T-cell (primary cell): Measurements from ENCODE around the gene RPN2. TPM values are rescaled to one million over a fixed set of nuclear protein-coding genes. Genes with fewer than 3 reads are reported as not detected.

Experiments used
- ATAC-seq, 4 experiments: fragments of 200-7000 bp in 3 of 4; fragments of 150-1000 bp in 1 of 4; cut with Tn5 transposase; replicated peaks in 1 of 4; 1 replicate in 3 of 4; 2 replicates in 1 of 4; pipeline ENCODE4 v1.10.0; 2021; ENCODE audit warnings: moderate library complexity in 3 of 4, mild to moderate bottlenecking in 2 of 4, moderate number of reproducible peaks in 1 of 4
- CTCF ChIA-PET, 2 donors: fragments of 300-600 bp; sonication (Branson Sonifier 250); formaldehyde crosslinking; loops; one replicate each; lab custom pipeline; 2022; ENCODE audit warnings: antibody characterized with exemption in 2 of 2; lab: Charles Lee
- POLR2A ChIA-PET, 2 donors: fragments of 300-600 bp; sonication (Branson Sonifier 250); formaldehyde crosslinking; loops; one replicate each; lab custom pipeline; 2022; ENCODE audit warnings: antibody characterized with exemption in 2 of 2; lab: Charles Lee
- DNase-seq, 35 experiments: peaks; one replicate each; pipeline versions ENCODE4 v3.0.0 to v3.0.0-alpha.2; 2013 to 2023
- H3K27ac ChIP-seq: one replicate; pipeline ENCODE4 v1.5.1; 2013; ENCODE audit warnings: low read length
- H3K27me3 ChIP-seq, 2 experiments: replicated peaks in 1 of 2; 1 replicate in 1 of 2; 2 replicates in 1 of 2; pipeline versions ENCODE4 v1.6.1 to v1.7.0; 2013; ENCODE audit warnings: low read length in 1 of 2, mixed read lengths in 1 of 2; ENCODE audit not compliant: control insufficient read depth in 2 of 2, insufficient read depth in 2 of 2; ENCODE audit errors: extremely low read depth in 1 of 2
- H3K36me3 ChIP-seq, 2 donors: 1 replicate in 1 of 2; 2 replicates in 1 of 2; pipeline versions ENCODE4 v1.6.1 to v1.7.0; 2013; ENCODE audit warnings: low read length in 1 of 2; ENCODE audit not compliant: control insufficient read depth in 2 of 2, insufficient read depth in 1 of 2; ENCODE audit errors: extremely low read depth in 1 of 2
- H3K4me1 ChIP-seq, 2 experiments: 1 replicate in 1 of 2; 2 replicates in 1 of 2; pipeline versions ENCODE4 v1.6.1 to v1.7.0; 2013; ENCODE audit warnings: low read length in 2 of 2, mixed read lengths in 1 of 2; ENCODE audit not compliant: insufficient read depth in 2 of 2, control insufficient read depth in 1 of 2; ENCODE audit errors: extremely low read depth in 1 of 2
- H3K4me3 ChIP-seq, 2 donors: 1 replicate in 1 of 2; 2 replicates in 1 of 2; pipeline versions ENCODE4 v1.5.1 to v1.7.0; 2013; ENCODE audit warnings: mild to moderate bottlenecking in 2 of 2, low read length in 1 of 2, moderate library complexity in 1 of 2; ENCODE audit not compliant: control insufficient read depth in 1 of 2; ENCODE audit errors: extremely low read depth in 1 of 2
- H3K9me3 ChIP-seq: 2 replicates; pipeline ENCODE4 v1.7.0; 2013
- H3K27ac Mint-ChIP-seq, 2 donors: one replicate each; pipeline ENCODE4 v1.8.0; 2020 to 2021; ENCODE audit warnings: mild to moderate bottlenecking in 2 of 2, mixed read lengths in 2 of 2
- H3K27me3 Mint-ChIP-seq, 2 donors: one replicate each; pipeline ENCODE4 v1.8.0; 2021 to 2022; ENCODE audit warnings: mixed read lengths in 2 of 2
- H3K36me3 Mint-ChIP-seq: one replicate; pipeline ENCODE4 v1.8.0; 2021; ENCODE audit warnings: mixed read lengths
- H3K4me1 Mint-ChIP-seq, 3 donors: one replicate each; pipeline ENCODE4 v1.8.0; 2020 to 2022; ENCODE audit warnings: mixed read lengths in 3 of 3, mild to moderate bottlenecking in 1 of 3
- H3K4me3 Mint-ChIP-seq, 3 donors: one replicate each; pipeline ENCODE4 v1.8.0; 2020 to 2022; ENCODE audit warnings: mild to moderate bottlenecking in 3 of 3, mixed read lengths in 3 of 3, moderate library complexity in 3 of 3
- H3K9me3 Mint-ChIP-seq, 3 donors: one replicate each; pipeline ENCODE4 v1.8.0; 2020 to 2022; ENCODE audit warnings: mixed read lengths in 3 of 3
- WGBS: methylation state at CpG from one replicate; pipeline ENCODE4 v1.1.5; 2013; ENCODE audit warnings: missing lambda C conversion rate; ENCODE audit not compliant: insufficient coverage; 5-methylcytosine and 5-hydroxymethylcytosine counted together
- total RNA-seq, 35 experiments: library from RNA in 6 of 35; stranded (reverse) in 6 of 35; fragments of 120-200 nt in 1 of 35; gene quantifications; one replicate each; pipeline versions ENCODE4 v1.2.1 to v1.2.4 and lab custom pipeline; 2013 to 2026

Gene RPN2
- total RNA-seq, 5 donors from 2014 or later (not counting 1 experiment from before 2014, with no cell fraction given), result 88.8 to 130 (median 121) TPM

GRCh38 chr20:37259865-37260264, 80.7 kb downstream of the RPN2 start:
- H3K27ac ChIP-seq, result no peak overlapping the region
- no peaks in the 10 kb centered on the region for H3K36me3 Mint-ChIP-seq
- no peak for DNase-seq
- H3K9me3 ChIP-seq, result no peaks in the 10 kb centered on the region
- peaks cover 18 to 20% of the 10 kb centered on the region in 2 donors for H3K27me3 Mint-ChIP-seq
- ChIA-PET CTCF (interaction anchor here in 1 of 2 donors (1.3 kb wide), 1 partner anchor 62 kb away, joined by 4 read pairs; no protein-coding TSS in a partner anchor), POLR2A (interaction anchor here in 1 of 2 donors (0.6 kb wide), 1 partner anchor 29 kb away, joined by 4 read pairs; no protein-coding TSS in a partner anchor)
- H3K9me3 Mint-ChIP-seq, result no peaks in the 10 kb centered on the region
- no CpG with 5 or more reads among the region's 3 CpGs for WGBS
- H3K27me3 ChIP-seq, result peaks cover 0 to 26% of the 10 kb centered on the region in 2 experiments
- no peaks in the 10 kb centered on the region for H3K4me1 ChIP-seq
- ATAC-seq, result no peak
- H3K4me1 Mint-ChIP-seq, result no peaks in the 10 kb centered on the region
- H3K27ac Mint-ChIP-seq, result no peak overlapping the region
- no peak overlapping the region for H3K4me3 Mint-ChIP-seq
- H3K4me3 ChIP-seq, result no peak overlapping the region
- no peaks in the 10 kb centered on the region for H3K36me3 ChIP-seq

GRCh38 chr20:37260923-37261322, 81.8 kb downstream of the RPN2 start:
- no peak for DNase-seq
- H3K27me3 ChIP-seq, result peaks cover 0 to 26% of the 10 kb centered on the region in 2 experiments
- Mint-ChIP-seq H3K36me3 (no peaks in the 10 kb centered on the region), H3K27ac (no peak overlapping the region), H3K4me1 (no peaks in the 10 kb centered on the region), H3K27me3 (peaks cover 17 to 18% of the 10 kb centered on the region in 2 donors), H3K4me3 (no peak overlapping the region), H3K9me3 (no peaks in the 10 kb centered on the region)
- WGBS, result 88% methylated on average over 3 of the region's 4 CpGs
- no peaks in the 10 kb centered on the region for H3K9me3 ChIP-seq
- no peak overlapping the region for H3K27ac ChIP-seq
- H3K4me1 ChIP-seq, result no peaks in the 10 kb centered on the region
- ChIA-PET POLR2A (no interaction called here), CTCF (interaction anchor here in 1 of 2 donors (1.3 kb wide), 1 partner anchor 61 kb away, joined by 4 read pairs; no protein-coding TSS in a partner anchor)
- no peak overlapping the region for H3K4me3 ChIP-seq
- ATAC-seq, result no peak
- H3K36me3 ChIP-seq, result no peaks in the 10 kb centered on the region

DNA sequence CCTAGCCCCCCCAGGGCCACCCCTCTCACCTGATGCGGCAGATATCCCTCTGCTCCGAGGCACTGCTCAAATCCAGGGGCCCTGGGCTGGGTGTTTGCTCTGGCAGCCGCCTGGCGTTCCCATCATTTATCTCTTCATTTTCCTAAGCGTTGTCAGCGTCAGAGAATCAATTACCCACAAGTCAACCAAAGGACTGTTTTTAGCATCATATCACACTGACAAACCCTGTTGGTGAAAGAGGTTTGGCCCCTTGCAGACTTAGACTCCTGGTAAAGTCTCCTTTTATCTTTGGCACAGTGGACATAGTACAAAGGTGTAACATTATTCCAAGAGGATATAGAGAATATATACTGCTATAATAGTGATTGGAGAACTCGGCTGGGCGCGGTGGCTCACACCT, 82.6 kb downstream of the RPN2 start, which contains the start of gene GHRH:
Gene GHRH (minus strand): TSS at position 101 of the 400 bp plus-strand sequence. CDS start 4,925 bp downstream, outside the sequence.
- Histone ChIP-seq H3K27me3 (peaks cover 0 to 20% of the 10 kb centered on the region in 2 experiments), H3K4me1 (no peaks in the 10 kb centered on the region), H3K27ac (no peak within 1 kb of the TSS), H3K4me3 (no peak within 1 kb of the TSS), H3K36me3 (no peaks in the 10 kb centered on the region), H3K9me3 (no peaks in the 10 kb centered on the region)
- no peak for DNase-seq
- no peaks in the 10 kb centered on the region for H3K4me1 Mint-ChIP-seq
- H3K27me3 Mint-ChIP-seq, result peaks cover 18% of the 10 kb centered on the region in 2 donors
- no peaks in the 10 kb centered on the region for H3K9me3 Mint-ChIP-seq
- H3K4me3 Mint-ChIP-seq, result no peak within 1 kb of the TSS
- H3K36me3 Mint-ChIP-seq, result no peaks in the 10 kb centered on the region
- POLR2A ChIA-PET, result no interaction called here
- no peak for ATAC-seq
- CTCF ChIA-PET, result no interaction called here
- no peak within 1 kb of the TSS for H3K27ac Mint-ChIP-seq
- 100% methylated on average over 3 of the region's 9 CpGs for WGBS

DNA sequence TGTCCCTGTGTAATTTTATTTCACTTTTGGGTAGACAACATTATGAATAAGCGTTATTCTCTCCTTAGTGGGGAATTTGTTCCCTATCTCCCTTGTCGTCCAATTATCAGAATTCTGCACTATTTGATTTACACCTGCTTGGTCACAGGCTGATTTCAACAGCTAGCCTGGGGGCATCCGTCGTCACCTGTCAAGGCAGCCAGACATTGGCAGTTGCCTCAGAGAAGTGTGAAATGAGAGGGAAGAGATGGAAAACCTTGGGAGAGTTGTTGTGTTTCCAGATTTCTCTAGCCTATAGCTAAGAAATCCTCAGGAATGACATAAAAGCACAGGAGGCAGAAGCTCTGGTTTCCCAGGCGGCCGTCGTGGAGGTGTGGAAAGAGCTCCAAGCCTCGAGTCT, 83.4 kb downstream of the RPN2 start:
- no peak for DNase-seq
- CTCF ChIA-PET, result no interaction called here
- 97% methylated on average over 6 of the region's 8 CpGs for WGBS

DNA sequence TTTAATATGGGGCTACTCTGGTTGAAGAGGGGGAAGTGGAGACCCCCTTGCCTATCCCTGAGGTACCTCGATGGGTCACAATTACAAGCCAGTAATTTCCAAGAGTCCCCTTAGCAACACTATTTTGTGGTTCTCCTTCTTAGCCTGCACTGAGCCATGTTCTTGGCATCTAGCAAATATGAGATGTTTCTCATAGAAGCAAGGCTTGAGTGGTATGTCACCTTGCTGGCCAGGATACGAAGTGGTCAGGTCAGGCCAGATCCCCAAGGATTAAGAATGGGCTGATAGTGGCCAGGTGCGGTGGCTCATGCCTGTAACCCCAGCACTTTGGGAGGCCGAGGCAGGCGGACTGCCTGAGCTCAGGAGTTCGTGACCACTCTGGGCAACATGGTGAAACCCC, 84.6 kb downstream of the RPN2 start:
- no peak overlapping the region for H3K27ac Mint-ChIP-seq

More for the DNA sequence above, 83.4 kb downstream of the RPN2 start:
- Histone ChIP-seq H3K9me3 (no peaks in the 10 kb centered on the region), H3K4me3 (no peak overlapping the region), H3K27ac (no peak overlapping the region), H3K4me1 (no peaks in the 10 kb centered on the region), H3K27me3 (peaks cover 0 to 16% of the 10 kb centered on the region in 2 experiments), H3K36me3 (no peaks in the 10 kb centered on the region)
- POLR2A ChIA-PET, result no interaction called here
- H3K9me3 Mint-ChIP-seq, result no peaks in the 10 kb centered on the region
- H3K27me3 Mint-ChIP-seq, result peaks cover 22 to 24% of the 10 kb centered on the region in 2 donors
- no peak for ATAC-seq
- H3K36me3 Mint-ChIP-seq, result no peaks in the 10 kb centered on the region
- no peaks in the 10 kb centered on the region for H3K4me1 Mint-ChIP-seq
- no peak overlapping the region for H3K27ac Mint-ChIP-seq
- H3K4me3 Mint-ChIP-seq, result no peak overlapping the region

GRCh38 chr20:37265152-37265551, 86.0 kb downstream of the RPN2 start:
- Histone ChIP-seq H3K27ac (no peak overlapping the region), H3K27me3 (peaks cover 0 to 16% of the 10 kb centered on the region in 2 experiments), H3K4me3 (no peak overlapping the region), H3K9me3 (no peaks in the 10 kb centered on the region), H3K36me3 (no peaks in the 10 kb centered on the region), H3K4me1 (no peaks in the 10 kb centered on the region)
- Mint-ChIP-seq H3K27me3 (peaks cover 11 to 16% of the 10 kb centered on the region in 2 donors), H3K4me3 (no peak overlapping the region), H3K4me1 (peaks cover 0 to 3% (median 0%) of the 10 kb centered on the region in 3 donors), H3K27ac (no peak overlapping the region), H3K36me3 (no peaks in the 10 kb centered on the region), H3K9me3 (no peaks in the 10 kb centered on the region)
- DNase-seq, result peak in 1 of 35 experiments; percentile 15
- ATAC-seq, result peak in 2 of 4 experiments; percentile 27 to 42
- POLR2A ChIA-PET, result no interaction called here
- 92% methylated on average over 2 of the region's 4 CpGs for WGBS
- CTCF ChIA-PET, result interaction anchor here in 1 of 2 donors (0.7 to 1.5 kb wide), 2 partner anchors 17 to 270 kb away, joined by 3 to 6 read pairs; no protein-coding TSS in a partner anchor

More for the DNA sequence above, 84.6 kb downstream of the RPN2 start:
- no peak overlapping the region for H3K27ac ChIP-seq
- H3K36me3 Mint-ChIP-seq, result no peaks in the 10 kb centered on the region
- 80% methylated on average over 5 of the region's 6 CpGs for WGBS
- H3K27me3 Mint-ChIP-seq, result peaks cover 16 to 24% of the 10 kb centered on the region in 2 donors
- no peaks in the 10 kb centered on the region for H3K36me3 ChIP-seq
- no peaks in the 10 kb centered on the region for H3K4me1 ChIP-seq
- no peaks in the 10 kb centered on the region for H3K9me3 ChIP-seq
- POLR2A ChIA-PET, result no interaction called here
- ATAC-seq (no peak), DNase-seq (no peak)
- H3K4me3 ChIP-seq, result no peak overlapping the region
- H3K4me1 Mint-ChIP-seq, result no peaks in the 10 kb centered on the region
- CTCF ChIA-PET, result interaction anchor here in 1 of 2 donors (1.5 kb wide), 1 partner anchor 271 kb away, joined by 3 read pairs; no protein-coding TSS in a partner anchor
- H3K9me3 Mint-ChIP-seq, result no peaks in the 10 kb centered on the region
- no peak overlapping the region for H3K4me3 Mint-ChIP-seq
- peaks cover 0 to 16% of the 10 kb centered on the region in 2 experiments for H3K27me3 ChIP-seq
